ENCODE measurements around the gene THSD7A. TPM values are rescaled to one million over a fixed set of nuclear protein-coding genes. Genes with fewer than 3 reads are reported as not detected.

Gene THSD7A
- total and polyA plus RNA-seq, 2 of the 4 experiments (the other 2 are of a cell fraction) = 0.02 to 0.18 TPM

GRCh38 chr7:11557627-11558026, 274.4 kb downstream of the THSD7A start:
- in situ Hi-C loops (cut with MboI; ENCODE audit: low sequenced_read_pairs) = no loop called here
- no CpG with 5 or more reads among the region's 2 CpGs for WGBS, 2 experiments (ENCODE audit: extremely low coverage in 2 of 2, insufficient read length in 1 of 2)
- no peak overlapping the region for H3K23ac ChIP-seq (ENCODE audit: low read depth, low read length)

More at GRCh38 chr7:11557627-11558026, 274.4 kb downstream of the THSD7A start:
- H3K4me3 ChIP-seq (ENCODE audit: insufficient read depth, low read depth, low read length) = no peak overlapping the region
- DNase-seq (no peak), ATAC-seq (ENCODE audit: low read depth) (no peak)
- ChIA-PET CTCF (no interaction called here), POLR2A (ENCODE audit: unreplicated experiment) (no interaction called here)
- H3K18ac ChIP-seq (ENCODE audit: low read depth, low read length) = no peak overlapping the region
- H3K4me1 ChIP-seq (ENCODE audit: control insufficient read depth, insufficient read depth, low read length) = no peaks in the 10 kb centered on the region
- H3K27ac ChIP-seq (ENCODE audit: insufficient read depth, low read length) = no peak overlapping the region
- H2BK15ac ChIP-seq (ENCODE audit: low read depth, low read length) = no peak overlapping the region
- H3K27me3 ChIP-seq (ENCODE audit: control insufficient read depth, insufficient read depth, low read length) = no peaks in the 10 kb centered on the region
- no peaks in the 10 kb centered on the region for H3K79me1 ChIP-seq (ENCODE audit: low read depth in 1 of 2, low read length in 2 of 2)
- H3K4ac ChIP-seq (ENCODE audit: low read depth, low read length) = no peak overlapping the region
- H3K9me3 ChIP-seq (ENCODE audit: control insufficient read depth, insufficient read depth, low read length) = no peaks in the 10 kb centered on the region
- no peak overlapping the region for H2BK20ac ChIP-seq (ENCODE audit: low read depth, low read length)
- no peak overlapping the region for H2BK120ac ChIP-seq (ENCODE audit: low read depth, low read length)
- no peaks in the 10 kb centered on the region for H4K20me1 ChIP-seq (ENCODE audit: insufficient read depth, low read length)
- H4K91ac ChIP-seq (ENCODE audit: insufficient read depth, low read depth, low read length) = no peak overlapping the region
- no TSS peak for BruUV-seq (replicated peaks)
- H4K8ac ChIP-seq (ENCODE audit: low read depth in 2 of 2, low read length in 2 of 2) = no peak overlapping the region
- H2AK9ac ChIP-seq (replicated peaks; ENCODE audit: low read depth, low read length, poor library complexity) = no peak overlapping the region
- H3K14ac ChIP-seq (replicated peaks; ENCODE audit: low read depth, low read length) = no peak overlapping the region
- H3K9me1 ChIP-seq (ENCODE audit: insufficient read depth, low read length) = no peaks in the 10 kb centered on the region
- no peak overlapping the region for H2AFZ ChIP-seq (replicated peaks; ENCODE audit: low read length, poor library complexity)
- H2BK5ac ChIP-seq (ENCODE audit: low read depth, low read length, poor library complexity, severe bottlenecking) = no peak overlapping the region
- TF ChIP-seq MAZ (IDR thresholded peaks at IDR 0.05; ENCODE audit: borderline replicate concordance, low read depth, low read length) = no peak
- TF ChIP-seq USF2 (IDR thresholded peaks at IDR 0.05; ENCODE audit: low read depth, low read length) = no peak
- H3K4me2 ChIP-seq (ENCODE audit: low read depth, low read length) = no peak overlapping the region
- H4K5ac ChIP-seq (ENCODE audit: low read depth, low read length) = no peak overlapping the region
- dilution Hi-C loops (cut with HindIII; ENCODE audit: low sequenced_read_pairs, unreplicated experiment) (no loop called here), intact Hi-C loops (cut with micrococcal nuclease) (no loop called here)
- H2AK5ac ChIP-seq (ENCODE audit: low read depth, low read length) = no peak overlapping the region
- no peak overlapping the region for H3K9ac ChIP-seq (ENCODE audit: low read depth, low read length)
- no peaks in the 10 kb centered on the region for H3K36me3 ChIP-seq (ENCODE audit: control insufficient read depth, insufficient read depth, low read length)
- no peak overlapping the region for H3K56ac ChIP-seq (ENCODE audit: extremely low read depth, insufficient read depth, low read length)

All from IMR-90 (cell line).